ENCODE measurements around the gene PROSER3. TPM values are rescaled to one million over a fixed set of nuclear protein-coding genes. Genes with fewer than 3 reads are reported as not detected.

PROSER3 gene
- total and polyA plus RNA-seq, 2 of the 4 experiments (the other 2 are of a cell fraction), result 5.4 to 21.8 TPM

DNA sequence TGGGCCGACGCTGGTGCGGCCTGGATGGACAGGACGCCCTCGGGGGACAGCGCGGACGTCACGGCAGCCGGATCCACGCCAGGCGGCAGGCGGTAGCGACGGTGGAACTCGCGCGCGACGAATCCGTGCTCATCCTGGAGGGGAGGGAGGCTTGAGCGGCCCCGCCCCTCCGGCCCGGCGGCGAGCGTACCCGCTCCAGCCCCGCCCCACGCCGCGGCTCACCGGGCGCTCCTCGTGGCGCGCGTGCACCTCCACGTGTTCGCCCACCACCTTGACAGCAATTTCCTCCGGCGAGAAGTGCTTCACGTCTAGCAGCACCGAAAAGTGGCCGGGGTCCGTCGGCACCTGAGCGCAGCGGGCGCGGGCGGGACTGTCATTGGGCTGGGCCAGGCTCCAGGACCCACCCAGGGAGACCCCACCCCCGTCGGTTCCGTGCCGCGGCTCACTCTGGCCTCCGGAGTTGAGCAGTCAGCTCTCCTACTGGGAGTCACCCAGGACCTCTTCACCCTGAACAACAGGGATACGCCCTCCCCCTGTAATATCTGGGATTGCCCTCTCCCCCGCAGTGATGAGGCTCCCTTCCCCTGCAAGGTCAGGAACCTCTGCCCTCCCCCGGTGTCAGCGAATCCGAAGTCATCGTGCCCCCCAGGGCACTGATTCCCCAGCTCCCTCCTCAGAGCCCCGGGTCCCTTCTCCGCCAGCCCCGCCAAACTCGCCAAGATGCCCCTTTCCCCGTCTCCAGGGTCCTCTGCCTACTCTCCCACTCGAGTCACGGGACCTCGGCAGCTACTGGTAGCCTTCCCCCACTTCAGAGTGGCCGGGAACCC is 2.2 kb upstream of the PROSER3 start:
- peaks cover 32 to 70% of the 10 kb centered on the region in 2 experiments for H3K79me1 ChIP-seq (ENCODE audit: low read depth in 1 of 2, low read length in 2 of 2)
- H3K9ac ChIP-seq (ENCODE audit: low read depth, low read length), result peak overlapping the region; percentile 90
- BruUV-seq (replicated peaks), result no TSS peak
- no peaks in the 10 kb centered on the region for H3K9me3 ChIP-seq (ENCODE audit: control insufficient read depth, insufficient read depth, low read length)
- peaks cover 6% of the 10 kb centered on the region; the same call in 1 of the 2 replicates for H4K20me1 ChIP-seq (ENCODE audit: insufficient read depth, low read length)
- peaks cover 29% of the 10 kb centered on the region for H3K36me3 ChIP-seq (ENCODE audit: control insufficient read depth, insufficient read depth, low read length)
- in situ Hi-C loops (cut with MboI; ENCODE audit: low sequenced_read_pairs), result no loop called here
- peak overlapping the region; percentile 80; the same call in 1 of the 2 replicates for H3K56ac ChIP-seq (ENCODE audit: extremely low read depth, insufficient read depth, low read length)
- H2BK120ac ChIP-seq (ENCODE audit: low read depth, low read length), result peak overlapping the region; percentile 69
- H4K91ac ChIP-seq (ENCODE audit: insufficient read depth, low read depth, low read length), result peak overlapping the region; percentile 92
- TF ChIP-seq, protein P1, sequence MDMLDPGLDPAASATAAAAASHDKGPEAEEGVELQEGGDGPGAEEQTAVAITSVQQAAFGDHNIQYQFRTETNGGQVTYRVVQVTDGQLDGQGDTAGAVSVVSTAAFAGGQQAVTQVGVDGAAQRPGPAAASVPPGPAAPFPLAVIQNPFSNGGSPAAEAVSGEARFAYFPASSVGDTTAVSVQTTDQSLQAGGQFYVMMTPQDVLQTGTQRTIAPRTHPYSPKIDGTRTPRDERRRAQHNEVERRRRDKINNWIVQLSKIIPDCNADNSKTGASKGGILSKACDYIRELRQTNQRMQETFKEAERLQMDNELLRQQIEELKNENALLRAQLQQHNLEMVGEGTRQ (IDR thresholded peaks at IDR 0.05; ENCODE audit: low read depth, low read length), result peak; percentile 19; the same call in 1 of the 2 replicates
- TF ChIP-seq, protein P2, sequence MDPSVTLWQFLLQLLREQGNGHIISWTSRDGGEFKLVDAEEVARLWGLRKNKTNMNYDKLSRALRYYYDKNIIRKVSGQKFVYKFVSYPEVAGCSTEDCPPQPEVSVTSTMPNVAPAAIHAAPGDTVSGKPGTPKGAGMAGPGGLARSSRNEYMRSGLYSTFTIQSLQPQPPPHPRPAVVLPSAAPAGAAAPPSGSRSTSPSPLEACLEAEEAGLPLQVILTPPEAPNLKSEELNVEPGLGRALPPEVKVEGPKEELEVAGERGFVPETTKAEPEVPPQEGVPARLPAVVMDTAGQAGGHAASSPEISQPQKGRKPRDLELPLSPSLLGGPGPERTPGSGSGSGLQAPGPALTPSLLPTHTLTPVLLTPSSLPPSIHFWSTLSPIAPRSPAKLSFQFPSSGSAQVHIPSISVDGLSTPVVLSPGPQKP (IDR thresholded peaks at IDR 0.05; ENCODE audit: borderline replicate concordance, low read depth, low read length), result no peak
- peak; percentile 1; the same call in 1 of the 2 replicates for TF ChIP-seq POLR2A (IDR thresholded peaks at IDR 0.05; ENCODE audit: low read depth, low read length)
- TF ChIP-seq MAZ (IDR thresholded peaks at IDR 0.05; ENCODE audit: borderline replicate concordance, low read depth, low read length), result peak; percentile 61; the same call in 1 of the 2 replicates
- TF ChIP-seq MXI1 (IDR thresholded peaks at IDR 0.05; ENCODE audit: borderline replicate concordance, low read depth, low read length), result peak; percentile 88; the same call in 1 of the 2 replicates
- no peak for TF ChIP-seq MAFK (IDR thresholded peaks at IDR 0.05; ENCODE audit: low read depth, low read length)
- TF ChIP-seq BHLHE40 (IDR thresholded peaks at IDR 0.05; ENCODE audit: low read depth, low read length), result peak; percentile 17; the same call in 1 of the 2 replicates
- no peak for TF ChIP-seq RCOR1 (IDR thresholded peaks at IDR 0.05; ENCODE audit: insufficient replicate concordance, low read length)
- TF ChIP-seq RAD21 (IDR thresholded peaks at IDR 0.05; ENCODE audit: low read length), result no peak
- TF ChIP-seq, protein P3, sequence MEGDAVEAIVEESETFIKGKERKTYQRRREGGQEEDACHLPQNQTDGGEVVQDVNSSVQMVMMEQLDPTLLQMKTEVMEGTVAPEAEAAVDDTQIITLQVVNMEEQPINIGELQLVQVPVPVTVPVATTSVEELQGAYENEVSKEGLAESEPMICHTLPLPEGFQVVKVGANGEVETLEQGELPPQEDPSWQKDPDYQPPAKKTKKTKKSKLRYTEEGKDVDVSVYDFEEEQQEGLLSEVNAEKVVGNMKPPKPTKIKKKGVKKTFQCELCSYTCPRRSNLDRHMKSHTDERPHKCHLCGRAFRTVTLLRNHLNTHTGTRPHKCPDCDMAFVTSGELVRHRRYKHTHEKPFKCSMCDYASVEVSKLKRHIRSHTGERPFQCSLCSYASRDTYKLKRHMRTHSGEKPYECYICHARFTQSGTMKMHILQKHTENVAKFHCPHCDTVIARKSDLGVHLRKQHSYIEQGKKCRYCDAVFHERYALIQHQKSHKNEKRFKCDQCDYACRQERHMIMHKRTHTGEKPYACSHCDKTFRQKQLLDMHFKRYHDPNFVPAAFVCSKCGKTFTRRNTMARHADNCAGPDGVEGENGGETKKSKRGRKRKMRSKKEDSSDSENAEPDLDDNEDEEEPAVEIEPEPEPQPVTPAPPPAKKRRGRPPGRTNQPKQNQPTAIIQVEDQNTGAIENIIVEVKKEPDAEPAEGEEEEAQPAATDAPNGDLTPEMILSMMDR (conservative IDR thresholded peaks at IDR 0.05; ENCODE audit: low read depth, low read length), result no peak
- TF ChIP-seq SMC3 (IDR thresholded peaks at IDR 0.05; ENCODE audit: low read depth, low read length), result no peak
- TF ChIP-seq CHD1 (IDR thresholded peaks at IDR 0.05; ENCODE audit: low read depth, low read length), result no peak
- CTCF ChIA-PET, result no interaction called here
- H3K4me1 ChIP-seq (ENCODE audit: control insufficient read depth, insufficient read depth, low read length), result peaks cover 13% of the 10 kb centered on the region
- peak overlapping the region; percentile 88 for H3K14ac ChIP-seq (replicated peaks; ENCODE audit: low read depth, low read length)
- H2BK15ac ChIP-seq (ENCODE audit: low read depth, low read length), result no peak overlapping the region; the same call in 2 of the 3 replicates
- H2AK9ac ChIP-seq (replicated peaks; ENCODE audit: low read depth, low read length, poor library complexity), result peak overlapping the region; percentile 95
- POLR2A ChIA-PET (ENCODE audit: unreplicated experiment), result interaction anchor here (0.6 to 1.0 kb wide), 2 partner anchors 8 to 488 kb away, joined by 4 to 5 read pairs; partner anchors contain the start of gene LIN37
- ATAC-seq (ENCODE audit: low read depth) (peak; percentile 8), DNase-seq (peak; percentile 55)
- peak overlapping the region; percentile 50 for H3K4me3 ChIP-seq (ENCODE audit: insufficient read depth, low read depth, low read length)
- peak overlapping the region; percentile 91 for H3K4ac ChIP-seq (ENCODE audit: low read depth, low read length)
- dilution Hi-C loops (cut with HindIII; ENCODE audit: low sequenced_read_pairs, unreplicated experiment), result no loop called here
- H2AFZ ChIP-seq (replicated peaks; ENCODE audit: low read length, poor library complexity), result peak overlapping the region; percentile 96
- peak overlapping the region; percentile 96 for H2BK5ac ChIP-seq (ENCODE audit: low read depth, low read length, poor library complexity, severe bottlenecking)
- peak overlapping the region; percentile 74 for H3K18ac ChIP-seq (ENCODE audit: low read depth, low read length)
- intact Hi-C loops (cut with micrococcal nuclease), result loop anchor here (5.0 kb wide), 1 partner anchor 177 kb away; no protein-coding TSS in a partner anchor
- H2AK5ac ChIP-seq (ENCODE audit: low read depth, low read length), result peak overlapping the region; percentile 91
- peak overlapping the region; percentile 97 for H3K27ac ChIP-seq (ENCODE audit: insufficient read depth, low read length)
- peaks cover 18% of the 10 kb centered on the region; the same call in 1 of the 2 replicates for H3K9me1 ChIP-seq (ENCODE audit: insufficient read depth, low read length)
- H3K27me3 ChIP-seq (ENCODE audit: control insufficient read depth, insufficient read depth, low read length), result no peaks in the 10 kb centered on the region
- 5% methylated on average over 38 of the region's 74 CpGs; no CpG with 5 or more reads in 1 of the 2 experiments for WGBS, 2 experiments (ENCODE audit: extremely low coverage in 2 of 2, insufficient read length in 1 of 2)
- no peak overlapping the region for H2BK20ac ChIP-seq (ENCODE audit: low read depth, low read length)
- peak overlapping the region; percentile 93 for H3K4me2 ChIP-seq (ENCODE audit: low read depth, low read length)
- H4K5ac ChIP-seq (ENCODE audit: low read depth, low read length), result peak overlapping the region; percentile 89
- peak overlapping the region; percentile 78 to 94 for H4K8ac ChIP-seq (ENCODE audit: low read depth in 2 of 2, low read length in 2 of 2)
- H3K23ac ChIP-seq (ENCODE audit: low read depth, low read length), result peak overlapping the region; percentile 94

Data from IMR-90 (cell line).